ENCODE results near the gene C20orf96.

GRCh38 chr20:329851-330232, 39.3 kb upstream of the C20orf96 start:
- TF ChIP-seq CTCF (IDR thresholded peaks at IDR 0.05): no peak
- no peak for TF ChIP-seq POLR2A (IDR thresholded peaks at IDR 0.05)

All from thyroid gland (tissue), 4 donors.